NCI-H2081 (cell line): ENCODE measurements around the gene CHRNA5.
A peak's percentile ranks its signal among the peaks of the same experiment; 100 is the strongest.

Source experiments
- DNase-seq, 2 experiments: peaks; one replicate each; lab custom pipeline; 2025; lab: John Stamatoyannopoulos, UW

The CHRNA5 gene

GRCh38 chr15:78620527-78621421 is 55.5 kb downstream of the CHRNA5 start, which contains the start of gene CHRNA3:
Gene CHRNA3, minus strand, starts transcription at chr15:78620996. Its CDS starts 202 bp downstream, at chr15:78620794.
- DNase-seq, result peak in 1 of 2 experiments; percentile 36

- no peak for DNase-seq
These were observed 56.6 kb downstream of the CHRNA5 start for GRCh38 chr15:78621810-78622402.

- DNase-seq, result no peak
These were observed 58.6 kb downstream of the CHRNA5 start for GRCh38 chr15:78623786-78624497.

- DNase-seq, result peak in 1 of 2 experiments; percentile 57
These were observed 59.6 kb downstream of the CHRNA5 start for GRCh38 chr15:78624651-78625590.

- DNase-seq, result peak; percentile 66 to 90
These were observed 60.4 kb downstream of the CHRNA5 start for GRCh38 chr15:78625606-78626280.

GRCh38 chr15:78626381-78626995 is 61.2 kb downstream of the CHRNA5 start:
- DNase-seq, result peak in 1 of 2 experiments; percentile 58

- no peak for DNase-seq
These were observed 62.0 kb downstream of the CHRNA5 start for GRCh38 chr15:78627348-78627747.

GRCh38 chr15:78628227-78628626 is 62.9 kb downstream of the CHRNA5 start:
- DNase-seq, result no peak

- DNase-seq, result no peak
These were observed 63.9 kb downstream of the CHRNA5 start for GRCh38 chr15:78629031-78629715.

- DNase-seq, result no peak
These were observed 64.4 kb downstream of the CHRNA5 start for GRCh38 chr15:78629716-78630065.

- no peak for DNase-seq
These were observed 65.7 kb downstream of the CHRNA5 start for GRCh38 chr15:78630886-78631633.

- DNase-seq, result no peak
These were observed 68.0 kb downstream of the CHRNA5 start for GRCh38 chr15:78633348-78633747.

- no peak for DNase-seq
These were observed 69.2 kb downstream of the CHRNA5 start for GRCh38 chr15:78634210-78635145.

GRCh38 chr15:78635346-78635745 is 70.0 kb downstream of the CHRNA5 start:
- no peak for DNase-seq

GRCh38 chr15:78636378-78636859 is 71.1 kb downstream of the CHRNA5 start:
- DNase-seq, result no peak

- no peak for DNase-seq
These were observed 72.6 kb downstream of the CHRNA5 start for GRCh38 chr15:78637776-78638435.

GRCh38 chr15:78638658-78639314 is 73.5 kb downstream of the CHRNA5 start:
- peak; percentile 59 to 75 for DNase-seq
